ENCODE data around the gene C10orf143.
"Not testable (repeated sequence)": the region's sequence is repeated elsewhere in the genome, so short reads cannot be mapped to it uniquely, and the experiment has no call there.

Gene C10orf143

DNA sequence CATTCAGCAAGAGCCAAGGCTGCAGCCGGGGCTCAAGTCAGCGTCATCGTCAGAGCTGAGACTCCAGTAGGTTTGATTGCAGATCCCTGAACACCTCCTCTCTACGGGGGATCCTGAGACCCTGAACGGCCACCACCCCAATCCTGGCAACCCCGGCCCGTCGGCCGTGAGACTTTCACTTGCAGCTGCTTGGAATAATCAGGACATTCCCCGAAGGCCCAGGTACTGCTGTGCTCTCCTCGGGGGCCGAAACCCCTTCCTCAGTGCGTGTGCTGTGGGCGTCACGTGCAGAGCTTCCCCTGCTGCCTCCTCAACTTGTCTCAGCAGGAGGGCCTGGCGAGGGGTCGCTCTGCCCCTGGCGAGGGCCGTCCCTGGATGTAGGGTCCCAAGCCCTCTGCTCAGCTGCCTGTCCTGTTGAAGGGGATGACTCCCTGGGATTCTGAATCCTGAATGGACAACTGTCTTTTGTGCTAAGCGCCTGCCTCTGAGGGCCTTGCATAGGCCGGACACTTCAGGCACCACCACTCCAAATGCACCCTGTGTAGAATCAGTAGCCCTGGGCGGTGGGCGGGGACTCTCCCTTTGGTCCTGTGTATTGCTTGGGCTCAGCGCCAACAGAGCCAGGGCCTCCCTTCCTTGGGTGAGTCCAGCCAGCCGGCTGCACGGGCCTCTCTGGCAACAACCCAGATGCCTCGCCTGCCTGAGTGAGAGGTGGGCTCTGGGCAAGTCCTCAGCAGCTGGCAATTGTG lies 82.7 kb downstream of the C10orf143 start:
- DNase-seq: no peak

- DNase-seq: no peak
Measured at GRCh38 chr10:130026670-130027456, 83.8 kb downstream of the C10orf143 start.

DNA sequence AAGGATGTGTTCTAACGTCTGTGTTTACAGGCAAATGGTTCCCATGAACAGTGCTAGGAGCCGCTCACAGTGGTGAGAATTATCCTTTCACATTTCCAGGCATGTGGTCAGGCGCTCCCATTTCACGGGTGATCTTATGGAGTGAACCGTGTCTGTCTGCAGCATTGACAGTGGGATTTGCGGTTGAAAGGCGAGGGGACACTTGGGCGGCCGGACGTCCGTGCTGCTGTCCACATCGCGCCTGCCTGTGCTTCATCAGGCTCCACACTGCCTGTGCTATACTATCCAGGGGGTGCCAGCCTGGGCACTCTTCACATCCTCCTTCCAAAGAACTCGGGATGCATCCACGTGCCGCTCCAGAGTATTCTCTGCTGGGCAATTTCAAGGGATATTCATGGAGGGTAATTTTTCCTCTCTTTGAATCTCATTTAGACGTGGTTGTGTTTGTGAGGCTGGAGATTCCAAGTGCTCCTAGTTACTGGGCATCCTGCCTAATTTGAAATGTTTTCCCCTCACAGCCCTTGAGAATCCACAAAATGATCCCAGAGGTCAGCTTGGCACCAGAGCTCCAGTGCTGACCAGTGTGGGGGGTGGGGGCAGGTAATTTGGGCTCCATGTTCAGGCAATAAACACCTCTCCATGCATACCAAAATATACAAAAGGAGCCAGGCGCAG lies 84.7 kb downstream of the C10orf143 start:
- DNase-seq: no peak

DNA sequence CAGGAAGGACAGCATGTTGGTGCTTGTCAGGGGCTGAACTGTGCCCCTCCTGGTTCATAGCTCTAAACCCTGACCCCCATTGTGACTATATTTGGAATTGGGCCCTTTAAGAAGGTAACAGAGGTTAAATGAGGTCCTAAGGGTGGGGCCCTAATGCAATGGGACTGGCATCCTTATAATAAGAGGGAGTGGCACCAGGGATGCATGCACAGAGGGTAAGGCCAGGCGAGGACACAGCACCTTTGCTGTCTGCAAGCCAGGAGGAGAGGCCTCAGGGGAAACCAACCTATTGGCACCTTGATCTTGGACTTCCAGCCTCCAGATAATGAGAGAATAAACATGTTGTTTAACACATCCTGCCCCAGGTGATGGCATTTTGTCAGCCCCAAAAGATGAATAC lies 85.3 kb downstream of the C10orf143 start:
- no peak for DNase-seq

DNA sequence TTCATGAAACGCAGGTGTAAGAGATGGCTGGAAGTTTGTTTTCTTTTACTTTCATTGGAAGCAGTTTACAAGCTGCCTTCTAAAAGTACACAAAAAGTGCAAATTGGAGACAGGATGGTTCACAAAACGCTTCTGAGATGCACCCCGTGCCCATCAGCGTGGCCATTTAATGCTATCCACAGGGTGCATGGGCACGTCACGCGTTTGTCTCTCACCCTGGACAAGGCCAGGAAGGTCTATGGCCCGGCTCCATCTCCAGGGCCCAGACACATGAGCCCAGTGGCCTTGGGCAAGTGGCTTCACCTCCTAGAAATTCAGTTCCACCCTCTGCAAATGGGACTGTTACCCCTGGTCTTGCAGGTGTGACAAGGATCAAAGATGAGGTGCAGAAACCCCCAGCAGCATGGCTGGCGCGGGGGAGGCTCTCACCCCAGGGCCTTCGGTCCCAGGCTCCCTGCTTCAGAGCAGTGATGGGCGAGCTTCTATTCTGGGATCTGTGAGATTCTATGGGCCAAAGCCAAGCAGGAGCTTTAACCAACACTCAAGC lies 85.8 kb downstream of the C10orf143 start:
- DNase-seq: no peak

DNA sequence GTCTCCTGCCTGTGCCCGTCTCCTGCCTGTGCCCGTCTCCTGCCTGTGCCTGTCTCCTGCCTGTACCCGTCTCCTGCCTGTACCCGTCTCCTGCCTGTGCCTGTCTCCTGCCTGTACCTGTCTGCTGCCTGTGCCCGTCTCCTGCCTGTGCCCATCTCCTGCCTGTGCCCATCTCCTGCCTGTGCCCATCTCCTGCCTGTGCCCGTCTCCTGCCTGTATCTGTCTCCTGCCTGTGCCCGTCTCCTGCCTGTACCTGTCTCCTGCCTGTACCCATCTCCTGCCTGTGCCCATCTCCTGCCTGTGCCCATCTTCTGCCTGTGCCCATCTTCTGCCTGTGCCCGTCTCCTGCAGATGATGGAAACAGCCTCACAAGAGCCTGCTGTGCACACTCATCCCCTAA lies 86.3 kb downstream of the C10orf143 start:
- not testable (repeated sequence) for DNase-seq

GRCh38 chr10:130023454-130024230 lies 87.0 kb downstream of the C10orf143 start:
- no peak for DNase-seq

DNA sequence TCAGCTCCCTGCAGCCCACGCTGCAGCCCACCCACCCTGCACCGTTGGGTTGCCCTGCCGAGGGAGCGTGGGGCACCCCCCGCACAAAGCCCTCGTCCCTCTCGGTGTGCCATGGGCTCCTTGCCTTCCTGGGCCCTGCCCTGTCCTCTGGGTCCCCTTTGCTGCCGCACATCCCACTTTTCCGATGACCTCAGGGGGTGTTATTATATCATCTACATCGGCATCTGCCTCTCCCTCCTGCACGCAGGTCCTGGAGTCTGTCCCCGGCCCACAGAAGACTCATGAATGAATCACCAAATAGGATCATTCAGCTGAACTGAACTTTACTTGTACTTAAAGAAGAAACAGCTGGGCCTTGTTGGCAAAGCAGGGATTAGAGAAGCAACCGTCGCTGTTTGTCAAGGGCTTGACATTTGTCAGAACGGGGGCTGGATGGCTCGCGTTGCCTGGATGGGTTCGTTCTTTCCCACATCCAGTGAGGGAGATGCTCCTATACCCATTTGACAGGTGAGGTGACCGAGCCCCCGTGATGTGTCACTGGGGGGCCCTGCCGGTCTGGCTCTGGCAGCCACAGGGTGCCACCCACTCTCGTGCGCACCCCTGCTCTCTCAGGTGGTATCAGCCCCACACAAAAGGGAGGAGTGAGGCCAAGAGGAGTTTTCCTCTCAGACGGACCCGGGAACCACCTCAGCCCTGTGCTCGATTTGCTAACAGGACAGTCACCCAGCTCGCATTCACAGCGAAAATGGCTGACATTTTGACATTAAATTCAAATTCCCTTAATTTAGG lies 87.9 kb downstream of the C10orf143 start:
- DNase-seq: no peak

DNA sequence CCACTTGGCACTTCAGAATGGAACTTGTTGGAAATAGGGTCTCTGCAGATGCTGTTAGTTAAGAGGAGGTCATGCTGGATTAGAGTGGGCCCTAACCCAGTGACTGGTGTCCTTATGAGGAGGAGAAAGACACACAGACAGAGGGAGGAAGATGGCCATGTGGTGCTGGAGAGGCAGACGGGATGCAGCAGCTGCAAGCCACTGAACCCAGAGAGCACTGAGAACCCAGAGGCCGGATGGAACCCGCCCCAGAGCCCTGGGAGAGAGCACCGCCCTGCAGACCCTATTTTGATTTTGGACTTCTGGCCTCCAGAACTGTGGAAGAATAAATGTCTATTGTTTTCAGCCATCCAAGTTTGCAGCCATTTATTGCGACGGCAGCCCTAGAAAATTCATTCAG lies 88.5 kb downstream of the C10orf143 start:
- DNase-seq: no peak

DNA sequence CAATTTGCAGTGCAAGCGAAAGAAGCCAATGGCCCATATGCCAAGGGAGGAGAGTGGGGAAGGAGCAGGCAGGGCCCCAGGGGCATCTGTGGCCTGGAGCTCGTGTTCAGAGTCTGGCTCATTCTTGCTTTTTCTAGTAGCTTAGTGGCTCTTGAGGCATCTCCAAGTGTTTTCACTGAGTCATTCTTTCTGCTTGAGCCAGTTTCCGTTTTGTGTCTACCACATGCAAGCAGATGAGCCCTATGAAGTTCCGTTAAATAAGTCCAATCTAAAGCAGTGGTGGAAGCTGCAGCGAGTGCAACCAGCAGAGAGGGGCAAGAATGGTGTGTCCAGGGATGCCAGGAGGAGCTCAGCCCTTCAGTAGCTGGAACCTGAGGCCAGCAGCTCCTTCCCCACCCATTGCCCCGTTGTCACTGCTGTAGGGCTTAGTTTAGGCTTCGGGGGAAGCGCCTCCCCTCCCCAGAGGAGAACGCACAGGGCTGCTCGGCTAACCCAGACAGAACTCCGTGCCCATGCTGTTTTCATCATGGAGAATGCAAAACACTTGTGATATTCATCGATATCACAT lies 89.2 kb downstream of the C10orf143 start:
- DNase-seq: no peak

- DNase-seq: no peak
Measured at GRCh38 chr10:130020651-130021382, 89.8 kb downstream of the C10orf143 start.

DNA sequence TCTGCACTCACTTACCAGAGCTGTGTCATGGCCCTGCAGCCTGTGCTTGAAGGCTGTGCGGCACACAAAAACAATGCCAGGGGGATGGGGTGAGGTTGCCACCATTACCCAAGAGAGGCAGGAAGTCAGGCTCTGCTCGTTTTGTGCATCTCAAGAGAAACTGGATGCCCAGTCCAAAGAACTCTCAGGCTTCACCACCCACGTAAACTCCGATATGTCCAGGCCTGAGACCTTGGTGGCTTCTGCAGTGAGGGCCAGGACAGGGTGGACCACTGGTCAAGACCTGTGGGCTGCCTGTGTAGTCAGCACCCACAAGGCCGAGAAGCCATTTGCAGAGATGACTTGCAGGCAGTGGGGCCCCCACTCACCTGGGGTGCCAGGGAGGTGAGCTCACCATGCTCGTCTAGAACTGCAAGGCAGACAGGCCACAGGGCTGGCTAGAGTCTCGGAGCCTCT lies 91.9 kb downstream of the C10orf143 start:
- DNase-seq: no peak

GRCh38 chr10:130018265-130018664 lies 92.4 kb downstream of the C10orf143 start:
- DNase-seq: peak; percentile 59

DNA sequence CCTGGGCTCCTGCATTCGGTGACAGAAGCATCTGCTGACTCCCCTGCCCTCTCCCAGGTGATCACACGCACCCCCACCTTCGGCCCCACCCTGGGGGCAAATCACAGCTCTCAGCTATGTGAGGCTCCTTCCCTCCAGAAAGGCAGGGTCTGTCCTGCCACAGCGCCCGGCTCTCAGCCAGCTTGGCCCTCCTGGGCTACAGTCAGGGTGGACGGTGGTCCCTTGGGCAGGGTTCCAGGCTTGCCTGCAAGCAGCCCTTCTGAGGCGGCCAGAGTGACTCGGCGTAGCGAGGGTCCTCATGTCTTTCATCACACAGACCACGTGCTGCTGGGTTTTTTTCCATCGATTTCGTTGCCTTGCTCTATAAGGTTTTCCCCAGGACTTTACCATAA lies 93.0 kb downstream of the C10orf143 start:
- DNase-seq: no peak

DNA sequence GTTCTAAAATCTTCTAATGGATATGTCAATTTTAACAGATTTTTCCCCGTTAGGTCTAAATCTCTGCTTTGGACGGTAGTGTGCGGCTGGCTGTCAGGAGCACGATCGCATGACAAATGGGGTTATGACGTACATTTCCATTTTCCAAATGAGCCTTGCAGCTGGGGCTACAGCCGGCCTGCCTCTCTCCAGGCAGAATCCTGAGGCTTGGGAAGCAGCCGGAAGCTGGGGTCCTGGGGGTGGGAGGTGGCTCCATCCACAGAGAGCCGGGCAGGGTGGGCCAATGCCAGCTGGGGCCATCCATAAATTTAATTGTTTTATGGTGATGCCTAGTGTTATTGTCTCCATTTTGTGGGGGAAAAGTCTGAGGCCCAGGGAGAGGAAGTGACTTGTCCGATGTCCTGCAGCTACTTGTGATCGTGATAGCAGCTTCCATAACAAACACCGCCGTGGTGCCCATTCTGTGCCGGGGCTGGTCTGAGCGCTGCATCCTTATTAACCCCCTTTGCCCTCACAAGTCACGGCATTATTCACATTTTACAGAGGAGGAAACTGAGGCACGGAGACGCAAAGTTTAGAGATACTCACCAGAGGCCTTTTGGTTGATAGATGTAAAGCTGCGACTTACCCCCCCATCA lies 93.5 kb downstream of the C10orf143 start:
- DNase-seq: no peak

GRCh38 chr10:130016095-130016494 lies 94.5 kb downstream of the C10orf143 start:
- DNase-seq: no peak

DNA sequence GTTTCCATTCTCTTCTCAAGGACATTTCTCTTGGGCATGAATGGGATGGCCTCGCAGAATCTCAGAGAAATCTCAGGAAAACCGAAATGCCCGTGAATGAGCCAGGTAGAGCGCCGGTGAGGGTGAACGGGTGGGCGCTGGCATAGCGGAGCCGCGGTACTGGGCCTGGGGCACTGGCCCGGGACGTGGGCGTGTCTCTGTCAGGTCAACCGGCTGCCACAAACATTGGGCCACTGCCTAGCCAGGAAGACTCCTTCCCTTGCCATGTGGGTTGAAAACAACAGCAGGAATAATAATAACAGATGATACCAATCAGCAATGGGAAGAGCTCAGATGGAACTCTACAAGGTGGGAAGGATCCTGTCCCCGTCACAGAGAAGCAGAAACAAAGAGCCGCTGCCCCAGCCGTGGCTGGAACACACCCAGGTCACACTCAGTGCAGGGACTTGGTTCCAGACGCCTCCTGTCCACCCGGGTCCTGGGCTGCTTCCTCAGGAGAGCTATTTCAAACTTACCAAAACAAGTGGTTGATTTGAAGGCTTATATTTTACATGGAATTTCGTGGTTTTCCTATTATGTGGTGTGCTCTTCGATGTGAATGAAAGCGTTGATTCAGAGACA lies 95.4 kb downstream of the C10orf143 start:
- DNase-seq: no peak

- no peak for DNase-seq
Measured at GRCh38 chr10:130014263-130015074, 96.2 kb downstream of the C10orf143 start.

Data from 8988T (cell line).